ENCODE data around the gene AFG3L2.

AFG3L2 gene

DNA sequence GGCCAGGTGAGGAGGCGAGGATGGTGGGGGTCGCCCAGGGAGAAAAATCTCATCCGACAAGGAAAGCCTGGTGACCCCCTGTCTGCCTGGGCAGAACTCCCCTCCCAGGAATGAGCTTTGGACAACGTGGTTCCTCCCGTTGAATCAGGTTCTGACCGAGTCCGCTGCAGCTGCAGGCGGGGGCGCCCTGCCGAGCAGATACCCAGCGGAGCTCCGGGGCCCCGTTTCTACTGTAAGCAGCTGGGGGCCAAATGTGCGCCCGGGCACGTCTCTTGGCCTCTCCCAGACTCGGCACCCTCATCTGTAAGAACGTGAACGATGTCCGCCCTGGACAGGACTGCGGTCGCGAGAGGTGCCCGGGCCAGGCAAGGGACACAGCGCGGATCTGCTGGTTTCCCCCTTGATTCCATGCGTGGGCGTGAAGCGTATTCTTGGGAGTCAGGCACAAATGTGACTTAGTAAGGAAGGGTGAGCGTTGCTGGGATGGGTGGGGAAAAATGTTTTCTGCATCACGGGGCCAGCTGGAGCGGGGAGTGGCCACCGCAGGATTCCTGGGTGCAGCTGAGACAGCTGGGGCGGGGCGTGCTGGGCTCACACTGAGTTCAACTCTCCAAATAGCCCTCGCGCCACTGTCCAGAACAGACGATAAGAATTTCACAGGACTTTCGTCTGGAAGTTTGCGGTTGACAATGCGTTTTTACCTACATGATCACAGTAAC, 89.2 kb downstream of the AFG3L2 start:
- in situ Hi-C loops (cut with HindIII; ENCODE audit: low sequenced_read_pairs): no loop called here
- TF ChIP-seq, protein P1, sequence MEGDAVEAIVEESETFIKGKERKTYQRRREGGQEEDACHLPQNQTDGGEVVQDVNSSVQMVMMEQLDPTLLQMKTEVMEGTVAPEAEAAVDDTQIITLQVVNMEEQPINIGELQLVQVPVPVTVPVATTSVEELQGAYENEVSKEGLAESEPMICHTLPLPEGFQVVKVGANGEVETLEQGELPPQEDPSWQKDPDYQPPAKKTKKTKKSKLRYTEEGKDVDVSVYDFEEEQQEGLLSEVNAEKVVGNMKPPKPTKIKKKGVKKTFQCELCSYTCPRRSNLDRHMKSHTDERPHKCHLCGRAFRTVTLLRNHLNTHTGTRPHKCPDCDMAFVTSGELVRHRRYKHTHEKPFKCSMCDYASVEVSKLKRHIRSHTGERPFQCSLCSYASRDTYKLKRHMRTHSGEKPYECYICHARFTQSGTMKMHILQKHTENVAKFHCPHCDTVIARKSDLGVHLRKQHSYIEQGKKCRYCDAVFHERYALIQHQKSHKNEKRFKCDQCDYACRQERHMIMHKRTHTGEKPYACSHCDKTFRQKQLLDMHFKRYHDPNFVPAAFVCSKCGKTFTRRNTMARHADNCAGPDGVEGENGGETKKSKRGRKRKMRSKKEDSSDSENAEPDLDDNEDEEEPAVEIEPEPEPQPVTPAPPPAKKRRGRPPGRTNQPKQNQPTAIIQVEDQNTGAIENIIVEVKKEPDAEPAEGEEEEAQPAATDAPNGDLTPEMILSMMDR (IDR thresholded peaks at IDR 0.05; ENCODE audit: low read depth, low read length, missing control alignments): no peak
- no peak for DNase-seq (ENCODE audit: low read depth)
- H3K4me3 ChIP-seq (ENCODE audit: low read depth, low read length): peak overlapping the region; percentile 53

DNA sequence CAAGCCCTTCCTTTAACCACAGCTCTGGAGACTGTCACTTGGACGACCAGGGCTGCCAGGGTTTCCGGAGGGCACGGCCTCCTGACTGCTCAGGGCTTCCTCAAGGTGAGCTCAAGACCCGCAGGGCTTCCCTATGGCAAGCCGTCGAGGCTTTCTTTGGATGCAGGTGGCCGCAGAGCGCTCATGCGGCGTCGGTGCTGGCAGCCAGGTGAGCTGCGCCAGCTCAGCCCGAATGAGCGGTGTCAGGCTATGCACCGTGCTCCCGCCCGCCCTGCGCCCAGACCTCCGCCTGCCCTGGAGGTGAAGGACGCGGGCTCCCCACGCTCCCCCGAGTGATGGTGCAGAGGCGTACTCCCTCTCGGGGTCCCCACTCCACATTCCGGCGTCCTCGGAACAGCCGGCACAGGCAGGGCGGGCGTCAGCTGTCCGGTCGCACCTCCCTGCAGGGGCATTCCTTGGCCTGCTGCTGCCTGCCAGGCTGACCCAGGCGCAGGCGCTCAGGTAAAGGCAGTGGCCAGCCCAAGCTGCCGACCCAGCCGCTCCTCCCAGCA, 89.8 kb downstream of the AFG3L2 start:
- TF ChIP-seq, protein P1 (IDR thresholded peaks at IDR 0.05; ENCODE audit: low read depth, low read length, missing control alignments): no peak
- peak overlapping the region; percentile 53 for H3K4me3 ChIP-seq (ENCODE audit: low read depth, low read length)
- no peak for DNase-seq (ENCODE audit: low read depth)
- in situ Hi-C loops (cut with HindIII; ENCODE audit: low sequenced_read_pairs): no loop called here

DNA sequence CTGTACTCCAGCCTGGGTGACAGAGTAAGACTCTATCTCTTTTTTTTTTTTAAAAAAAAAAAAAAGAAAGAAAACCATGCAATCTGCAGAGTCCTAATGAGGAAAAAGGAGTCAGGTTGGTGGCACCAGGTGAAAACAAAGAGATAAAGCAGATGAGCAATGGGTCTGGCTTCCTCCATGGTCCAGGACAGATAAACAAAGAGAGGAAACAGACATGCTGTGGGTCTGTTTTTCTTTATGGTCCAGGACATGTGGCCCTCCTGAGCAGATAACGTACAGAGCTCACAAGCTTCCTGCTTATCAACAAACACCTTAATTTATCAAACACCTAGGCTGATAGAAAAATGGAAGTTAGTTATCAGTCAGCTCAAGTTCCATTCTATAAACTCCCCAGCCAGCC, 93.4 kb downstream of the AFG3L2 start:
- in situ Hi-C loops (cut with HindIII; ENCODE audit: low sequenced_read_pairs): no loop called here
- H3K4me3 ChIP-seq (ENCODE audit: low read depth, low read length): no peak overlapping the region
- DNase-seq (ENCODE audit: low read depth): no peak
- TF ChIP-seq, protein P1 (IDR thresholded peaks at IDR 0.05; ENCODE audit: low read depth, low read length, missing control alignments): no peak

DNA sequence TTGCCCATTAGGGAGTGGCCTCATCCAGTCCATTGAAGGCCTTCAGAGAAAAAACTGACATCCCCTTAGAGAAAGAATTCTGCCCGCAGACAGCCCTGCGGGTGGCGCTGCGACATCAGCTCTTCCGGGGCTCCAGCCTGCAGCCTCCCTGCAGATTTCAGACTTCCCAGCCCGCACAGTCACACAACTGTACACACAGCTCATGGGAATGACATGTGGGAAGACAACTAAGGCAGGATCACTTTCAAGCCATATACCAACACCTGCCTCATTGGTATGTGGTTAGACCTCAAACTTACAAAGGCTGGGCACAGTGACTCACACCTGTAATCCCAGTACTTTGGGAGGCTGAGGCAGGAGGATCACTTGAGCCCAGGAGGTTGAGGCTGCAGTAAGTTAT, 93.8 kb downstream of the AFG3L2 start:
- in situ Hi-C loops (cut with HindIII; ENCODE audit: low sequenced_read_pairs): no loop called here
- TF ChIP-seq, protein P1 (IDR thresholded peaks at IDR 0.05; ENCODE audit: low read depth, low read length, missing control alignments): peak; percentile 3
- H3K4me3 ChIP-seq (ENCODE audit: low read depth, low read length): no peak overlapping the region
- DNase-seq (ENCODE audit: low read depth): no peak

DNA sequence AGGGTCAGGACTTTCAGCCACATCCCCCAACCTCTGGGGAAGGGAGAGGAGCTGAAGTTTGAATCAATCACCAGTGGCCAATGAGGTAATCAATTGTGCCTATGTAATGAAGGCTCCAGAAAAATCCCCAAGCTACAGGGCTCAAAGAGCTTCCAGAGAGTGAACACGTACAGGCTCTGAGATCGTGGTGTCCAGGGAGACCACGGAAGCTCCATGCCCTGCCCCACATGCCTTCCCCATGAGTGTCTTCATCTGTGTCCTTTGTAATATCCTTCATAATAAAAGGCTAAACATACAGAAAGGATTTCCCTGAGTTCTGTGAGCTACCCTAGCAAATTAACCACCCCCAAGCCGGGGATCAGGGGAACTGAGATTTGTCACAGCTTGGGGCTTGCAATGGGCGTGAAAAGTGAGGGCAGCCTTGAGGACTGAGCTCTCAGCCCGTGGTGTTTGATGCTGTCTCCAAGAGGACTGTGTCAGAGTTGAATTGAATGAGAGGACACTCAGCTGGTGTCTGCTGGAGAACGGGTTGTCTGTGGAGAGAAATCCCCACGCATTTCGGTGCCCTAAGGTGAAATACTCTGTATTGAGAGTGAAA, 94.5 kb downstream of the AFG3L2 start:
- in situ Hi-C loops (cut with HindIII; ENCODE audit: low sequenced_read_pairs): no loop called here
- peak; percentile 27 for DNase-seq (ENCODE audit: low read depth)
- TF ChIP-seq, protein P1 (IDR thresholded peaks at IDR 0.05; ENCODE audit: low read depth, low read length, missing control alignments): no peak
- H3K4me3 ChIP-seq (ENCODE audit: low read depth, low read length): no peak overlapping the region

DNA sequence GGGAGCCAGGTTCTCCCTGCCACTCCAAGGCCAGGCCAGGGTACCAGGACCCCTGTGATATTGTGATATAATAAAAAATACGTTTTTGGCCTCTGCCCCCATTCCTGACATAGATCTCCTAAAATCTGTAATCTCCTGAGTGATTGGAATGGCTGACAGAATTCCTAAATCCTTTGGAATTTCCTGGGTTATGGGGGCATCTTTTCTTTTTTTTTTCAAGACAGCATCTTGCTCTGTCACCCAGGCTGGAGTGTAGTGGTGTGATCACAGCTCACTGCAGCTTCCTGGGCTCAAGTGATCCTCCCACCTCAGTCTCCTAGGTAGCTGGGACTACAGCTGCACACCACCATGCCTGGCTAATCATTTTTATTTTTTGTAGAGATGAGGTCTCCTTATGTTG, 95.2 kb downstream of the AFG3L2 start:
- no peak for DNase-seq (ENCODE audit: low read depth)
- TF ChIP-seq, protein P1 (IDR thresholded peaks at IDR 0.05; ENCODE audit: low read depth, low read length, missing control alignments): no peak
- in situ Hi-C loops (cut with HindIII; ENCODE audit: low sequenced_read_pairs): no loop called here
- H3K4me3 ChIP-seq (ENCODE audit: low read depth, low read length): no peak overlapping the region
